Measurements from ENCODE around the gene AVEN. TPM values are rescaled to one million over a fixed set of nuclear protein-coding genes. Genes with fewer than 3 reads are reported as not detected.

AVEN gene
- total and polyA plus RNA-seq, 2 of the 13 experiments (the other 11 are each of a cell fraction or from before 2014, with no cell fraction given): 4.4 to 17.5 TPM

DNA sequence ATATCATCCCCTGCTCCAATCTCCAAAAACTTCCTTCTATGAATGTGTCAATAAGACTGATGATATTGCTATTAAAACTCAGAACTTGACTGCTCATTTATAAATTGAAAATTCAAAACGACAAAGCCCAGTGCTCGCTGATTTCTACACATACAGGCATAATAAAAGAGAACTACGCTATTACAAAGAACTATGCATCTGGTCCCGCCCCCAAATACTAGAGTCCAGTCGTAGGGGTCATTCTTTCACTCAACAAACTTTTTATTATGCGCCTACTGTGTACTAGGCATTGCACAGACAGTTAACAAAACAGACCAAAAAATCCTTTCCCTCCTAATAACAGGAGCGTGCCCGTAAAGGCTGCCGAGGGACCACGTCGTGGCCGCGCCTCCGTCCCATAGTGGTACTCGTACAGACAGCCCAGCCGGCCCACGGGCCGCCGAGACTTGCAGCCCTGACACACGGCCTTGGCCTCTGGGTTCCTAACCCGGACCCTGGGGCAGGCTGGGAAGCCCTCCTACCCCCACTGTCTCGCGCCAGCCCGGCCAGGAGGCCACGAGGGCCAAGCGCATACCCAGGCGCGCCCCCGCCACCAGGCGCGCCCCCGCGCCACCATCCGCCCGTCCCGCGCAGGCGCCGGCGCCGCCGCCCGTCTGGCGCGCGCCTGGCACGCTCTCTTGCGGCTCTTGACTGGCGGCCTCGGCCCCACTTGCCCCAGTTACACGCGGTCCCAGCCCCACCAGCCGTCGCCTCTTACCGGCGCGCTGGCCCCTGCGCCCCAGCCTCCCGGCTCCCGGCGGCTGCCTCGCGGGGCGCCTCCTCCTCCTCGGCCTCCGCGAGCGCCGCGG, 757 bp downstream of the AVEN start (continued):
- peak; percentile 83 for TF ChIP-seq POLR2G (IDR thresholded peaks at IDR 0.05; ENCODE audit: low read depth, low read length)
- TF ChIP-seq, protein P1, sequence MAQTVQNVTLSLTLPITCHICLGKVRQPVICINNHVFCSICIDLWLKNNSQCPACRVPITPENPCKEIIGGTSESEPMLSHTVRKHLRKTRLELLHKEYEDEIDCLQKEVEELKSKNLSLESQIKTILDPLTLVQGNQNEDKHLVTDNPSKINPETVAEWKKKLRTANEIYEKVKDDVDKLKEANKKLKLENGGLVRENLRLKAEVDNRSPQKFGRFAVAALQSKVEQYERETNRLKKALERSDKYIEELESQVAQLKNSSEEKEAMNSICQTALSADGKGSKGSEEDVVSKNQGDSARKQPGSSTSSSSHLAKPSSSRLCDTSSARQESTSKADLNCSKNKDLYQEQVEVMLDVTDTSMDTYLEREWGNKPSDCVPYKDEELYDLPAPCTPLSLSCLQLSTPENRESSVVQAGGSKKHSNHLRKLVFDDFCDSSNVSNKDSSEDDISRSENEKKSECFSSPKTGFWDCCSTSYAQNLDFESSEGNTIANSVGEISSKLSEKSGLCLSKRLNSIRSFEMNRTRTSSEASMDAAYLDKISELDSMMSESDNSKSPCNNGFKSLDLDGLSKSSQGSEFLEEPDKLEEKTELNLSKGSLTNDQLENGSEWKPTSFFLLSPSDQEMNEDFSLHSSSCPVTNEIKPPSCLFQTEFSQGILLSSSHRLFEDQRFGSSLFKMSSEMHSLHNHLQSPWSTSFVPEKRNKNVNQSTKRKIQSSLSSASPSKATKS (CRISPR knock-in tag; IDR thresholded peaks at IDR 0.05): no peak; the same call in 1 of the 2 replicates
- TF ChIP-seq, protein P2, sequence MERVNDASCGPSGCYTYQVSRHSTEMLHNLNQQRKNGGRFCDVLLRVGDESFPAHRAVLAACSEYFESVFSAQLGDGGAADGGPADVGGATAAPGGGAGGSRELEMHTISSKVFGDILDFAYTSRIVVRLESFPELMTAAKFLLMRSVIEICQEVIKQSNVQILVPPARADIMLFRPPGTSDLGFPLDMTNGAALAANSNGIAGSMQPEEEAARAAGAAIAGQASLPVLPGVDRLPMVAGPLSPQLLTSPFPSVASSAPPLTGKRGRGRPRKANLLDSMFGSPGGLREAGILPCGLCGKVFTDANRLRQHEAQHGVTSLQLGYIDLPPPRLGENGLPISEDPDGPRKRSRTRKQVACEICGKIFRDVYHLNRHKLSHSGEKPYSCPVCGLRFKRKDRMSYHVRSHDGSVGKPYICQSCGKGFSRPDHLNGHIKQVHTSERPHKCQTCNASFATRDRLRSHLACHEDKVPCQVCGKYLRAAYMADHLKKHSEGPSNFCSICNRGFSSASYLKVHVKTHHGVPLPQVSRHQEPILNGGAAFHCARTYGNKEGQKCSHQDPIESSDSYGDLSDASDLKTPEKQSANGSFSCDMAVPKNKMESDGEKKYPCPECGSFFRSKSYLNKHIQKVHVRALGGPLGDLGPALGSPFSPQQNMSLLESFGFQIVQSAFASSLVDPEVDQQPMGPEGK (CRISPR knock-in tag; IDR thresholded peaks at IDR 0.05): peak; percentile 55; the same call in 1 of the 2 replicates
- TF ChIP-seq ZNF33B (CRISPR knock-in tag; IDR thresholded peaks at IDR 0.05): no peak
- TF ChIP-seq, protein P3, sequence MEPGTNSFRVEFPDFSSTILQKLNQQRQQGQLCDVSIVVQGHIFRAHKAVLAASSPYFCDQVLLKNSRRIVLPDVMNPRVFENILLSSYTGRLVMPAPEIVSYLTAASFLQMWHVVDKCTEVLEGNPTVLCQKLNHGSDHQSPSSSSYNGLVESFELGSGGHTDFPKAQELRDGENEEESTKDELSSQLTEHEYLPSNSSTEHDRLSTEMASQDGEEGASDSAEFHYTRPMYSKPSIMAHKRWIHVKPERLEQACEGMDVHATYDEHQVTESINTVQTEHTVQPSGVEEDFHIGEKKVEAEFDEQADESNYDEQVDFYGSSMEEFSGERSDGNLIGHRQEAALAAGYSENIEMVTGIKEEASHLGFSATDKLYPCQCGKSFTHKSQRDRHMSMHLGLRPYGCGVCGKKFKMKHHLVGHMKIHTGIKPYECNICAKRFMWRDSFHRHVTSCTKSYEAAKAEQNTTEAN (CRISPR knock-in tag; conservative IDR thresholded peaks at IDR 0.05): peak; percentile 74
- peak; percentile 83 for TF ChIP-seq MEIS2 (CRISPR knock-in tag; IDR thresholded peaks at IDR 0.05)
- TF ChIP-seq, protein P4, sequence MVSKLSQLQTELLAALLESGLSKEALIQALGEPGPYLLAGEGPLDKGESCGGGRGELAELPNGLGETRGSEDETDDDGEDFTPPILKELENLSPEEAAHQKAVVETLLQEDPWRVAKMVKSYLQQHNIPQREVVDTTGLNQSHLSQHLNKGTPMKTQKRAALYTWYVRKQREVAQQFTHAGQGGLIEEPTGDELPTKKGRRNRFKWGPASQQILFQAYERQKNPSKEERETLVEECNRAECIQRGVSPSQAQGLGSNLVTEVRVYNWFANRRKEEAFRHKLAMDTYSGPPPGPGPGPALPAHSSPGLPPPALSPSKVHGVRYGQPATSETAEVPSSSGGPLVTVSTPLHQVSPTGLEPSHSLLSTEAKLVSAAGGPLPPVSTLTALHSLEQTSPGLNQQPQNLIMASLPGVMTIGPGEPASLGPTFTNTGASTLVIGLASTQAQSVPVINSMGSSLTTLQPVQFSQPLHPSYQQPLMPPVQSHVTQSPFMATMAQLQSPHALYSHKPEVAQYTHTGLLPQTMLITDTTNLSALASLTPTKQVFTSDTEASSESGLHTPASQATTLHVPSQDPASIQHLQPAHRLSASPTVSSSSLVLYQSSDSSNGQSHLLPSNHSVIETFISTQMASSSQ (IDR thresholded peaks at IDR 0.05; ENCODE audit: low read depth): no peak
- TF ChIP-seq, protein P4 (CRISPR knock-in tag; IDR thresholded peaks at IDR 0.05; ENCODE audit: borderline replicate concordance): no peak
- peak; percentile 58 for TF ChIP-seq ZIK1 (CRISPR knock-in tag; IDR thresholded peaks at IDR 0.05; ENCODE audit: borderline replicate concordance, low read depth)
- peak; percentile 53 for TF ChIP-seq ZNF143 (CRISPR knock-in tag; IDR thresholded peaks at IDR 0.05)
- no peak for TF ChIP-seq ISL2 (CRISPR knock-in tag; IDR thresholded peaks at IDR 0.05)
- TF ChIP-seq MEIS1 (CRISPR knock-in tag; IDR thresholded peaks at IDR 0.05; ENCODE audit: borderline replicate concordance): 0 out of 2 replicates have a peak, but pooled peaks have one; percentile 7
- 0 out of 2 replicates have a peak, but pooled peaks have one; percentile 23 for TF ChIP-seq SOX5 (CRISPR knock-in tag; IDR thresholded peaks at IDR 0.05; ENCODE audit: borderline replicate concordance)
- TF ChIP-seq, protein P5, sequence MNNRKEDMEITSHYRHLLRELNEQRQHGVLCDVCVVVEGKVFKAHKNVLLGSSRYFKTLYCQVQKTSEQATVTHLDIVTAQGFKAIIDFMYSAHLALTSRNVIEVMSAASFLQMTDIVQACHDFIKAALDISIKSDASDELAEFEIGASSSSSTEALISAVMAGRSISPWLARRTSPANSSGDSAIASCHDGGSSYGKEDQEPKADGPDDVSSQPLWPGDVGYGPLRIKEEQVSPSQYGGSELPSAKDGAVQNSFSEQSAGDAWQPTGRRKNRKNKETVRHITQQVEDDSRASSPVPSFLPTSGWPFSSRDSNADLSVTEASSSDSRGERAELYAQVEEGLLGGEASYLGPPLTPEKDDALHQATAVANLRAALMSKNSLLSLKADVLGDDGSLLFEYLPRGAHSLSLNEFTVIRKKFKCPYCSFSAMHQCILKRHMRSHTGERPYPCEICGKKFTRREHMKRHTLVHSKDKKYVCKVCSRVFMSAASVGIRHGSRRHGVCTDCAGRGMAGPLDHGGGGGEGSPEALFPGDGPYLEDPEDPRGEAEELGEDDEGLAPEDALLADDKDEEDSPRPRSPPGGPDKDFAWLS (CRISPR knock-in tag; IDR thresholded peaks at IDR 0.05; ENCODE audit: borderline replicate concordance): no peak

All from HepG2 (cell line).